Esophagus squamous epithelium (tissue), 4 donors: ENCODE measurements around the gene AKNAD1.

Source experiments
- CTCF ChIP-seq, 6 experiments: fragments of 450-650 bp in 4 of 6; fragments of 200-600 bp in 2 of 6; sonication (generic) in 2 of 6; IDR thresholded peaks; one replicate each; pipeline ENCODE4 v1.5.1; 2016 to 2019; ENCODE audit warnings: antibody characterized with exemption in 6 of 6, mild to moderate bottlenecking in 4 of 6, moderate library complexity in 4 of 6
- POLR2A ChIP-seq, 4 donors: fragments of 450-650 bp; IDR thresholded peaks; one replicate each; pipeline ENCODE4 v1.6.1; 2017; ENCODE audit warnings: antibody characterized with exemption in 4 of 4, mild to moderate bottlenecking in 4 of 4, moderate library complexity in 3 of 4

DNA sequence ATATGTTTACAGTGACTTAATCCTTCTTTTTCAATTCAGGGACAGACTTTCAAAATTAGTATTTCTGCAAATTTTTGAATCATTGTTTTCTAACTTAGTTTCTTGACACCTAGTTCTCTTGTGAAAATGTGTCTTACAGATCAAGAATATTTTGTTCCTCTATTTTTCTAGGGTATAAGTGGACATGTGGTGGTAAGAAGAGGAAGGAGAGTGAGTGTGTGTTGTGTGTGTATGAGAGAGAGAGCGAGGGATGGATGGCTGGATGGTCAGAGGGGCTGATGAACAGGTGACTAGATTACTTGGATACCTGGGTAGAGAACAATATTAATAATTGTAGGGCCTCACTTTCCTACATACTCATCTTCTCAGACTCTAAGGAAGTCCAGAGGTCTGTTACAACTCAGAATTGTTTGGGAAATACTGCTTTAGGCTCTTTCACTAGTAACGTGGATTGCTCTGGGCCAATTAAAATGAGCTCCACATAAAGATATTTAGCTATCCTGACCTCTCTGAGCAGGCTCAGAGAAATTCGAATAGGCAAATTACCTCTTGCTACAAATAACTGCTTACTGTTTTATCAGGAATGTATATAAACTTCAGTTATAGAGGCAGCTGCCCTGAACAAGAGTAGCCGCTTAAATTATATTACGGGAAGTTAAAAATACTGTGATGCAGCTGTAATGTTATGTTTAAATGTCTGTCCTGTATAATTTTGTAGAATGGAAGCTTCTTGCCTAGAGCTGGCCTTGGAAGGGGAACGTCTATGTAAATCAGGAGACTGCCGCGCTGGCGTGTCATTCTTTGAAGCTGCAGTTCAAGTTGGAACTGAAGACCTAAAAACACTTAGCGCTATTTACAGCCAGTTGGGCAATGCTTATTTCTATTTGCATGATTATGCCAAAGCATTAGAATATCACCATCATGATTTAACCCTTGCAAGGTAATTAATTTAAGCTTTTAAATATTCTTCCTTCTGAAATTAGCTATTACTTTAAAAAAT lies 39.6 kb upstream of the AKNAD1 start:
- TF ChIP-seq CTCF (IDR thresholded peaks at IDR 0.05) (no peak), POLR2A (IDR thresholded peaks at IDR 0.05) (no peak)
